ENCODE data around the gene FAM222B. TPM values are rescaled to one million over a fixed set of nuclear protein-coding genes. Genes with fewer than 3 reads are reported as not detected.

Gene FAM222B
- total and polyA plus RNA-seq, 2 of the 4 experiments (the other 2 are of a cell fraction): 2.5 to 10.8 TPM

DNA sequence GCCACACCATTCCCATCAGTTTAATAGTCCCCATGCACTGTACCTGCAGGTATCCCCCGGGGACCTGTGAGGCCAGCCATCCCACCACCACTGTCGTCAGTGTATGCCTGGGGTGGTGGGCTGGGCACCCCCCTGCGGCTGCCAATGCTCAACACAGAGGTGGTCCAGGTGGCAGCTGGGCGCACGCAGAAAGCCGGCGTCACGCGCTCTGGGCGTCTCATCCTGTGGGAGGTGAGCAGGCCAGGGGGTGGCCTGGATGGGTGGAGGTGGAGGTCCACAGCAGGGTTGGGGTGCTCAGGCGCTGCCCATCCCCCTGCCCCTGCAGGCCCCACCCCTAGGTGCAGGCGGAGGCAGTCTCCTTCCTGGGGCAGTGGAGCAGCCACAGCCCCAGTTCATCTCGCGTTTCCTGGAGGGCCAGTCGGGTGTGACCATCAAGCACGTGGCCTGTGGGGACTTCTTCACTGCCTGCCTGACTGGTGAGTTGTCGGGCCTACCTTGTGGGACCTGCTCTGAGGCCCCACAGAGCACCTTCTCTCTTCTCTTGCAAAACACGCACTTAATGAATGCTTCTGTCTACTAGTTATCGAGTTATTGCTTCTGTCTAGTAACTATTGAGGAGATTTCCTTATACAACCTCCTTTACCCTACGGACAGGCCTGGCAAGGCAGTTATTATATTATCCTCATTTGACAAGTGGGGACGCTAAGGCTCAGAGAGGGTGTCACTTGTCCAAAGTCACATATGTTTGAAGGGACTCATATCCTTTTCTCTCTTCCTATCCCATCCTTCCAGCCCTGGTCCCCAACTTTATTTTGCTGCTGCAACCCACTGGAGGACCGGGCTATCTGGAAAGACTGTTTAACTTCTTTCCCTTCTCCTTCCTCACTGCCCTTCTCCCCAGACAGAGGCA, 104.6 kb downstream of the FAM222B start:
- H2AFZ ChIP-seq (replicated peaks; ENCODE audit: low read length, poor library complexity): peak overlapping the region; percentile 43
- no peak overlapping the region for H3K4ac ChIP-seq (ENCODE audit: low read depth, low read length)
- no peak overlapping the region for H3K18ac ChIP-seq (ENCODE audit: low read depth, low read length)
- no TSS peak for BruUV-seq (replicated peaks)
- H3K27ac ChIP-seq (ENCODE audit: insufficient read depth, low read length): no peak overlapping the region
- in situ Hi-C loops (cut with MboI; ENCODE audit: low sequenced_read_pairs): loop anchor here (10.0 kb wide), 1 partner anchor 367 kb away; no protein-coding TSS in a partner anchor
- dilution Hi-C loops (cut with HindIII; ENCODE audit: low sequenced_read_pairs, unreplicated experiment): no loop called here
- no peak overlapping the region for H3K56ac ChIP-seq (ENCODE audit: extremely low read depth, insufficient read depth, low read length)
- no peak overlapping the region for H2BK20ac ChIP-seq (ENCODE audit: low read depth, low read length)
- intact Hi-C loops (cut with micrococcal nuclease): no loop called here
- H2BK5ac ChIP-seq (ENCODE audit: low read depth, low read length, poor library complexity, severe bottlenecking): no peak overlapping the region
- H3K4me1 ChIP-seq (ENCODE audit: control insufficient read depth, insufficient read depth, low read length): peaks cover 5% of the 10 kb centered on the region; the same call in 1 of the 2 replicates
- WGBS, 2 experiments (ENCODE audit: extremely low coverage in 2 of 2, insufficient read length in 1 of 2): 81% methylated on average over 5 of the region's 22 CpGs; no CpG with 5 or more reads in 1 of the 2 experiments
- no peaks in the 10 kb centered on the region for H3K27me3 ChIP-seq (ENCODE audit: control insufficient read depth, insufficient read depth, low read length)
- no peak overlapping the region for H3K9ac ChIP-seq (ENCODE audit: low read depth, low read length)
- no peak overlapping the region for H2AK9ac ChIP-seq (replicated peaks; ENCODE audit: low read depth, low read length, poor library complexity)
- H3K36me3 ChIP-seq (ENCODE audit: control insufficient read depth, insufficient read depth, low read length): no peaks in the 10 kb centered on the region
- DNase-seq: no peak
- POLR2A ChIA-PET (ENCODE audit: unreplicated experiment): no interaction called here
- H3K9me1 ChIP-seq (ENCODE audit: insufficient read depth, low read length): 0 out of 2 replicates have a peak, but pooled peaks cover 9% of the 10 kb centered on the region
- H3K14ac ChIP-seq (replicated peaks; ENCODE audit: low read depth, low read length): no peak overlapping the region
- no peak overlapping the region for H2BK15ac ChIP-seq (ENCODE audit: low read depth, low read length)
- TF ChIP-seq RCOR1 (IDR thresholded peaks at IDR 0.05; ENCODE audit: insufficient replicate concordance, low read length) (no peak), FOS (IDR thresholded peaks at IDR 0.05; ENCODE audit: low read depth, low read length) (no peak), MAZ (IDR thresholded peaks at IDR 0.05; ENCODE audit: borderline replicate concordance, low read depth, low read length) (no peak), NFE2L2 (IDR thresholded peaks at IDR 0.05; ENCODE audit: low read depth, low read length) (no peak), RAD21 (IDR thresholded peaks at IDR 0.05; ENCODE audit: low read length) (no peak), SMC3 (IDR thresholded peaks at IDR 0.05; ENCODE audit: low read depth, low read length) (no peak), CHD1 (IDR thresholded peaks at IDR 0.05; ENCODE audit: low read depth, low read length) (no peak), MXI1 (IDR thresholded peaks at IDR 0.05; ENCODE audit: borderline replicate concordance, low read depth, low read length) (no peak), MAFK (IDR thresholded peaks at IDR 0.05; ENCODE audit: low read depth, low read length) (no peak), CTCF (conservative IDR thresholded peaks at IDR 0.05; ENCODE audit: low read depth, low read length) (no peak), POLR2A (IDR thresholded peaks at IDR 0.05; ENCODE audit: low read depth, low read length) (no peak), CEBPB (IDR thresholded peaks at IDR 0.05; ENCODE audit: low read depth, low read length) (no peak)
- no peak overlapping the region for H3K23ac ChIP-seq (ENCODE audit: low read depth, low read length)
- no peak overlapping the region for H3K4me2 ChIP-seq (ENCODE audit: low read depth, low read length)
- peaks cover 0 to 12% of the 10 kb centered on the region in 2 experiments; a peak in 1 of 4 replicates for H3K79me1 ChIP-seq (ENCODE audit: low read depth in 1 of 2, low read length in 2 of 2)
- H4K8ac ChIP-seq (ENCODE audit: low read depth in 2 of 2, low read length in 2 of 2): no peak overlapping the region
- CTCF ChIA-PET: no interaction called here
- H2AK5ac ChIP-seq (ENCODE audit: low read depth, low read length): no peak overlapping the region
- H3K4me3 ChIP-seq (ENCODE audit: insufficient read depth, low read depth, low read length): no peak overlapping the region
- H2BK120ac ChIP-seq (ENCODE audit: low read depth, low read length): no peak overlapping the region
- H4K91ac ChIP-seq (ENCODE audit: insufficient read depth, low read depth, low read length): no peak overlapping the region
- no peak for ATAC-seq (ENCODE audit: low read depth)
- no peaks in the 10 kb centered on the region for H3K9me3 ChIP-seq (ENCODE audit: control insufficient read depth, insufficient read depth, low read length)
- no peaks in the 10 kb centered on the region; the same call in 1 of the 2 replicates for H4K20me1 ChIP-seq (ENCODE audit: insufficient read depth, low read length)
- no peak overlapping the region for H4K5ac ChIP-seq (ENCODE audit: low read depth, low read length)

Measured in IMR-90 (cell line).